H1 (cell line): ENCODE results near the gene ZNF860. TPM values are rescaled to one million over a fixed set of nuclear protein-coding genes. Genes with fewer than 3 reads are reported as not detected.

Source experiments
- CBX8 ChIP-seq: fragments of 300-800, 300-1000 bp; sonication (generic); IDR thresholded peaks from 2 replicates; pipeline ENCODE4 v1.7.1; 2016; ENCODE audit warnings: low read depth, low read length, borderline replicate concordance
- CHD2 ChIP-seq: IDR thresholded peaks from 2 replicates; pipeline ENCODE4 v1.6.1; 2012; ENCODE audit warnings: low read length, improper control_type of control experiment
- CTBP2 ChIP-seq: IDR thresholded peaks from 2 replicates; pipeline ENCODE4 v1.7.0; 2011; ENCODE audit warnings: borderline replicate concordance, mild to moderate bottlenecking, moderate library complexity, mixed read lengths, low read length; ENCODE audit not compliant: insufficient read depth, insufficient read length
- EP300 ChIP-seq, 2 experiments: IDR thresholded peaks; 1 replicate in 1 of 2; 2 replicates in 1 of 2; pipeline ENCODE4 v1.6.1; 2011 to 2012; ENCODE audit warnings: low read depth in 2 of 2, low read length in 2 of 2, mild to moderate bottlenecking in 2 of 2, borderline replicate concordance in 1 of 2, inconsistent platforms in 1 of 2, moderate library complexity in 1 of 2
- JUN ChIP-seq: IDR thresholded peaks from 2 replicates; pipeline ENCODE4 v1.6.1; 2011; ENCODE audit warnings: low read depth, mild to moderate bottlenecking, improper control_type of control experiment, low read length
- KDM5A ChIP-seq: fragments of 200-600 bp; IDR thresholded peaks from 2 replicates; pipeline ENCODE4 v1.7.1; 2012; ENCODE audit warnings: mild to moderate bottlenecking, low read length, inconsistent platforms, mixed read lengths
- POU5F1 ChIP-seq: IDR thresholded peaks from 2 replicates; pipeline ENCODE4 v1.6.1; 2011; ENCODE audit warnings: low read depth, mild to moderate bottlenecking, low read length, moderate library complexity
- polyA plus RNA-seq, 7 experiments: library from polyadenylated mRNA; depleted of rRNA in 3 of 7; stranded (reverse) in 5 of 7; unstranded in 2 of 7; fragments of >200 nt in 5 of 7; fragments of 200-250 nt in 2 of 7; gene quantifications; 1 replicate in 5 of 7; 2 replicates in 1 of 7; 4 replicates in 1 of 7; pipeline versions ENCODE4 v1.2.1 to v1.2.3, GENCODE V29; 2011 to 2013; ENCODE audit warnings: missing spikeins in 2 of 7, mixed read lengths in 2 of 7
- total RNA-seq: library from RNA; stranded (reverse); fragmentation: NEBNext Ultra II Directional; extraction: Animal tissue kit (Norgen Biotek cat#: 25700); gene quantifications from 2 replicates; pipeline ENCODE4 v1.2.1, GENCODE V29; 2021
- TF ChIP-seq, protein P1 (sequence below): IDR thresholded peaks from 2 replicates; pipeline ENCODE4 v1.6.1; 2011; ENCODE audit warnings: low read length, improper control_type of control experiment

ZNF860 gene
- total and polyA plus RNA-seq, 2 of the 8 experiments (the other 6 are each of a cell fraction or from before 2014, with no cell fraction given): 3.2 to 8.6 TPM

DNA sequence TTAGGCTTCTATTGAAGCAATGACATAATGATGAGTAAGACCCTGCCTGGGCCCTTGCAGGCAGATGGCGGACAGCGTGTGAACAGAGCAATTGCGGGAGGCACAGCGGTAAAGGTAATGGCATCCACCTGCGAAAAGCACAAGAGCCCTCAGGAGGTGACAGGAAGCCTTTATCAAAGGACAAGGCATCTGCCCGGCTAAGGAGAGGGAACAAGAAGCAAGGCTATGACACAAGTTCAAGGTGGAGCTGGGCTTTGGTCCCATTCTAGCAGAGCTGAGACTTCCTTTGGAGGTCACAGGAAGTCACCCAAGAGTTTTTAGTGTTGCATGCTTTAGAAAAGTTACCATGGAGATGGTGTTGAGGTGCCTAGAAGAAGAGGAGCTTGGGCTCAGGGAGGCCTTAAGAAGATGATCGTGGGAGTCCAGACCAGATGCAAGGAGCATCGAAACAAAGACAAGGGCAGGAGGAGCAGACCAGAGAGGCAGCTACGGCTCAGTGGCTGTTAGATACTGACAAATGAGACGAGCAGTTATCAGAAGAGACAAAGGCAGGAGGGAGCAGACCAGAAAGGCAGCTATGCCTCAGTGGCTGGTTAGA lies 35.0 kb upstream of the ZNF860 start (continued):
- TF ChIP-seq JUN (no peak), CBX8 (no peak), POU5F1 (no peak), EP300 (IDR thresholded peaks at IDR 0.05; ENCODE audit: borderline replicate concordance in 1 of 2, low read depth in 2 of 2, low read length in 2 of 2) (no peak), CHD2 (no peak), KDM5A (no peak), CTBP2 (no peak)
- TF ChIP-seq, protein P1, sequence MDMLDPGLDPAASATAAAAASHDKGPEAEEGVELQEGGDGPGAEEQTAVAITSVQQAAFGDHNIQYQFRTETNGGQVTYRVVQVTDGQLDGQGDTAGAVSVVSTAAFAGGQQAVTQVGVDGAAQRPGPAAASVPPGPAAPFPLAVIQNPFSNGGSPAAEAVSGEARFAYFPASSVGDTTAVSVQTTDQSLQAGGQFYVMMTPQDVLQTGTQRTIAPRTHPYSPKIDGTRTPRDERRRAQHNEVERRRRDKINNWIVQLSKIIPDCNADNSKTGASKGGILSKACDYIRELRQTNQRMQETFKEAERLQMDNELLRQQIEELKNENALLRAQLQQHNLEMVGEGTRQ: no peak
